LHCN-M2 (cell line): ENCODE results near the gene RFT1. TPM values are rescaled to one million over a fixed set of nuclear protein-coding genes. Genes with fewer than 3 reads are reported as not detected.
"Not testable (repeated sequence)": the region's sequence is repeated elsewhere in the genome, so short reads cannot be mapped to it uniquely, and the experiment has no call there.

ENCODE experiments used
- DNase-seq: peaks from one replicate; pipeline ENCODE4 v3.0.0-alpha.2; 2012; ENCODE audit warnings: low read depth
- total RNA-seq: library from RNA; depleted of rRNA; stranded (reverse); fragments of >200 nt; gene quantifications from 2 replicates; pipeline ENCODE4 v1.2.3, GENCODE V29; 2014

Gene RFT1
- total RNA-seq, 1 experiment from 2014 or later: 23.2 TPM

DNA sequence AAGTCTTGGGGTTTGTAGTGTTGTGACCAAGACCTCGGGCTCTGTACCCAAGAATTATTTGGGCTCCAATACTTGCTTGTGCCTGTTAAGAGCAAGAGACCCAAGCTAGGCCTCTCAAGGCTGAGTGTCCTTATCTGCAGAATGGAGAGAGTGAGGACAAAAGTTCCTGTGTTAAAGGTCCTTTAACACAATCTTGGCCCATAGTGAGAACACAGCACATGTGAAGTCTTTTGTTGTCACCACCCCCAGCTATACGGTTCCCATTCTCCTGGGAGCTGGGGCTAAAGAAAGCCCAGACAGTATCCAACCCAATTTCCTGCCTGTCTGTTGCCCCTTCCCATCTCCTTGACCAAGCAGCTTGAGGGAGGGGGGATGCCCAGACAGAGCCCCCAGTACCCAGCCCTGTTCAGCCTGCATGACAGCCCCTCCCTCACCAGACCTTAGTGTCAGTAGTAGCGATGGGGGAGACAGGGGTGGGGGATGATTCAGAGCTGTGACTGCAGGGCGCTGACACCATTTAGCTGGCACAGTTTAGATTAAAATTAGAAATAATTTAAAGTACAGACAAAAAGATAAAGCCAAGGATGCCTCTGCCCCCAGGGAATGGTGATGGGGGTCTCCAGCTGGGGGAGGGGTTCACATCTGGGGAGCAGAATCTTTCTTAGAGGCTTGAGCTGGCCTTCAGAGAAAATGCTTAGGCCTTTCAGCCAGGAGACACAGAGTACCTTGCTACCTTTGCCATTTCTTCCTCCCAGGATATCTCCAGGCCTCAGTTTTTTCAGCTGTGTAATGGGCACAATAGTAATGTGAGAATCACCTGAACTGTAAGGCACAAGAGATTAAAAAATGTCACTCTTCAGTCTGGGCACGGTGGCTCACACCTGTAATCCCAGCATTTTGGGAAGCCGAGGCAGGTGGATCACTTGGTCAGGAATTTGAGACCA, 33.5 kb upstream of the RFT1 start:
- no peak for DNase-seq

DNA sequence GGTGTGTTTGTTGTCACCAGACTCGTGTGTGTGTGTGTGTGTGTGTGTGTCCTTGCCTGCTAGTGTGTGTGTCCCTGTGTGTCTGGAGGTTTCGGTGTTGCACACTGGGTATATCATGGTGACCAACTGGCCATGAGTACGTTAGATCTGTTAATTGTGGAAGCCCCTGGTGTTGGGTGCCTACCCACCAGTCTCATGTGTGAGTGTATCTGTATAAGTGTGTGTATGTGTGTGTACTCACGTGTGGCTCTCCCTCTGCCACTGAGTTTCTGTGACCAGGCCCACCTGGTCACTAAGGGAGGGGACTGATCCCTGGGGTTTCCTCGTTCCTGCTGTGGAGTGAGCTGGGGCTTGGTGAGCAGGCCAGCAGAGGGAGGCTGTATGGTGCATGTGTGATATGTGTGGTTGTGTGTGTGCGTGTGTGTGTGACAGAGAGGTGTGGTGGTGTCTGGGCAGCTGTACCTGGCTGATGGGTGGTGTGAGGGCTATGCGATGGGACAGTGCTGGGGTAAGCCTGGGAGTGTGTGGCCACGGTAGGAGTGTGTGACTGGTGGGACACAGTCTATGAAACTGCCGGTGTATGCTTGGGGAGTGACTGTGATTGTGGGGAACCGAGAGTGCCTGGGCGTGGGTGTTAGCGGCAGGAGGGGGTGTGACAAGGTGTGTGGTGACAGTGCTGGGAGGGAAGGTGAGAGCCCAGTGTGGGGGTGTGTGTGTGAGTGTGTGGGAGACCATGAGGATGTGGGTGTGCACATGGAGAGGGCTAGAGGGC, 32.6 kb upstream of the RFT1 start:
- DNase-seq: no peak

DNA sequence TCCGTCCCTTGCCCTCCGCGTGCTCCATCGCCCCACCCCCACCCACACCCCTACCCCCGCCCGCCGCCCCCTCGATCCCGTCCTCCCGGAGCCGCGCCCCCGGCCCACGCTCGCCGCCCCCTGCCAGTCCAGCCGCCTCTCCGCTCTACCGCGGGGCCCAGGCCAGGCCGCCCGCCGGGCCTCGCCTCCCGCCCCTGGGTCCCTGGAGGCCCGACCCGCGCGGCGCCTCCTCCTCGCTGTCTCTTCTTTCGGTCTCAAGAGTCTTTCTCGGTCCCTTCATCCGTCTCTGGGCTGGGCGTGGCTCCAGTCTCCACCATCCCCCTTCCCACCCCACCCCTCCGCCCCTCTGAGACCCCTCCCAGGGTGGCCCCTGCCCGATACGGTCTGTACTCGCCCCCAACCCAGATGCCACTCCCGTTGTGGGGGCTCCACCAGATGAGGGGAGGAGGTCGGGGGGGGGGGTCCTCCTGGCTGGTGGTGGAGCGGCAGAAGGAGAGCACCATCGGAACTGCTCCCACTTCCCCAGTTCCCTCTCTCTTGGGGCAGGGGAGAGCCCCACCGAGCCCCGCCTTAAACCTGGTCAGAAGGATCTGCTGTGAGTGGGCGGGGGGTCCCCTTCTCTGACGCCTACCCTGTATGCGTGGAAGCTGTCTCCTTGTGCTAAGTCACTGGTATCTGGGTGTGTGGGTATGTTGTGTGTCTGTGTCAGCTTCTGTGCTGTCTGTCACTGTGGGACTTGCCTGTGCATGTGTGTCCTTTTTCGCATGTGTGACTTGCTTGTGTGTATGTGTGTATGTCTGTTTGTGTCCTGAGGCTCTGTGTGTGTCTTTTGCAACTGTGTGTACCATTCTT, 31.8 kb upstream of the RFT1 start:
- DNase-seq: no peak

DNA sequence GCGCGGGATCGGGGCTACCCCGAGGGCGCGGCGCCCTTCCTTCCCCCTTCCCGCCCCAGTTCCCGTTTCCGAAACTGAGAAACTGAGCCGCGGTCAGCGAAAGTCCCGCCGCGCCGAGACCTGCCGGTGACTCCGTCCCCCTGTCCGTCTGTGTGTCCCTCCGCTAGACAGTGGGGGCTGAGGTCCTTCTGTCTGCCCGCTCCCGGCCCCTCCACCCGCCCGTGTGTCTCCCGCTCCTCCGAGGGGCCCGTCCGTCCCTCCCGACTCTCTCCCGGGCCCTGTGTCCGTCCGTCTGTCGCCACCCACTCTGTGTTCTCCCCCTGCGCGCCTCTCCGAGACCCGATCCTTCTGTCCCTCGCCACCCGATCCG, 31.2 kb upstream of the RFT1 start:
- DNase-seq: no peak

DNA sequence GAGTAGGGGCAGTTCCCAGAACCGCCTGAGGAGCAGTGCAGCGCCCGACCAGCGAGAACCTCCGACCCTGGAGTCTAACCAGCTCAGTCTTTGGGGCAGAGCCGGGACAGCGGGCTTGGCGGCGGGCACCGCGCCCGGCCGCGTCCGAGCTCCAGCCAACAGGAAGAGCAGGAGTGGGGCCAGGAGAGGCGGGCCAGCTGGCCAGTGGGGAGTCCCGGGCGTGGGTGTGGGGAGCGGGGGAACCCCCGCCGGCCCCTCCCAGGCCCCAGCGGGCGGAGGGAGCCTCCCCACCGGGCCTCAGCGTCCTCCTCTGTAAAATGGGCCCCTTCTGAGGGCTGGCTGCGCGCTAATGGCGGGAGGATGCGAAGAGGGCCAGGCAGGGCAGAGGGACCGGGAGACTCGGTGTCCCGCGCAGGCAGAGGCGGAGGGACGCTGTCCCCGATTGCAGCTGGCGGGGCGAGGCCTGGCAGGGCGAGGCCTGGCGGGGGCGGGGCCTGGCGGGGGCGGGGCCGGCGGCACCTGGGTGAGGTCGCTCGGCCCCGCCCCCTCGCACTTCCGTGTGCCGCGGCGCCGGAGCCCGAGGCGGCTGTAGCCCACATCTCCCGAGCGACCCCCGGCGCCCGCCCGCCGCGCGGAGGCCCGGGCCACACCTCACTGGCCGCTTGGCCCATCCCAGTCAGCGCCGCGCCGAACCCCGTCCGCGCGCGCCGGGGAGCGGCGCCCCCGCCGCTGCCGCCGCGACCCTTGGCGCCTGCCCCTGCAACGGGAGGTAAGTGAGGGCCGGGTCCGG, 30.6 kb upstream of the RFT1 start, which contains the start of gene PRKCD:
PRKCD (plus strand) TSS at position 550 of the 790 bp plus-strand sequence. CDS start 17,214 bp downstream, outside the sequence.
- peak; percentile 85 for DNase-seq

DNA sequence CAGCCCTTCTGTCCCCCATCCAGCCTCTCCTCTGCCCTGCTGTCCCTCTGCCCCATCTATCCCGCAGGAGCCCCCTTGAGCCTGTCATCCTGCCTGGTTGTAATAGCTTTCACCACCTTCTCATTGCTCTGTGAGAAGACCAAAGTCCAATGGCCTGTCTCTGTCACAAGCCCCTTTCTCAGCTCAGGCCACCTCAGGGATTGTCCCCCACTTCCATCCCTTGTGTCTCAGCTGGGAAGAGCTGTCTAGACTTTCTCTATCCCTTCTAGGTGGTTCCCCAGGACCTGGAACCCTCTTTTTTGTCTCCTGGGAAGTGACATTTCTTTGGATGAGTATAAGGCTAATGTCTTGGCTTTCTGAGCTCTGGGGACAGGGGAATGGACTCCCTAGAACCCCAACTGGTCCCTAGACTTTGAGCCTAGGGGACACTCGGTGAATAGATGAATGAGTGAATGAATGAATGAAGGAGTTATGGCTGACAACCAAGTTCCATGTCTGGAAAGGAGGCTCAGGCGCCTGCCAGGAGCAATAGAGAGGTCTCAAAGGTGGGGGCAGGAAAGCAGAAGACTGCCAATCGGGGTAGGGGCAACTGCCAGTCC, 29.9 kb upstream of the RFT1 start:
- no peak for DNase-seq

DNA sequence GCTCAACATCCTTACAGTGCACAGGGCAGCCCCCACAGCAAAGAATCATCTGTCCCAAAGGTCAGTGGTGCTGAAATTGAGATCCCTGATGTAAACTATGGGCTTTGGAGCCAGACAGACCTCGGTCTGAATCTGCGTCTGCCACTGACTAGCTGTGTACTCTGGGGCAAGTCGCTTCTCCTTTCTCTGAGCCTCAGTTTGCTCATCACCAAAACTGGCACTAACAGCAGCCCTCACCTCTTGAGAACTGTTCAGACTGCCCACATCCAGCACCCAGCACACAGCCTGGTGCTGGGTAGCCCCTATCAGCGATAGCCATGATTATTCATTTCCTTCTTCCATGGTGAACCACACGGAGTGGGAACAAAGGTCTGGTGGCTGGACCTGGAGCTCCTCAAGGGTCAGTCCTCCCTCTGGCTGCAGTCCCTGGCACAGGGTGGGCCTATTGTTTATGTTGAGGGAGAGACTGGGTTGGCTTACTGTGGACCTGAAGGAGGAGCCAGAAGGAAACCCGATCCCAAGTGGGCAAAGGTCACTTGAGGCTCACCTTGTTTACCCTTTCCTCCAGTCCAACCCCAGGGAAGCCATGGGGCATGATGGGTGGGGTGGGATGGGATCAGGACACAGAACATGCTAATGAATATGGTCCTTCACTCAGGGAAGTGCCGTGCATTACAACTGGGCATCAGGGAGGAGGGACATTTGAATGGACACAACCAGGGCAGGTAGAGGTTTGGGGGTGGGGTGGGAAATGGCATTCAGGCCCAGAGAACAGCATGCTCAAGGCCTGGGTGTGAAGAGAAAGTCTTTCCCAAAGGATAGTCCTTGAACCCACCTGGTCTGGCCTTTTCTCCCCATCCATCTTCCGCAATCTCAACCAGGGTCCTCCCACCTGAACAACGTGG, 29.2 kb upstream of the RFT1 start:
- DNase-seq: no peak

DNA sequence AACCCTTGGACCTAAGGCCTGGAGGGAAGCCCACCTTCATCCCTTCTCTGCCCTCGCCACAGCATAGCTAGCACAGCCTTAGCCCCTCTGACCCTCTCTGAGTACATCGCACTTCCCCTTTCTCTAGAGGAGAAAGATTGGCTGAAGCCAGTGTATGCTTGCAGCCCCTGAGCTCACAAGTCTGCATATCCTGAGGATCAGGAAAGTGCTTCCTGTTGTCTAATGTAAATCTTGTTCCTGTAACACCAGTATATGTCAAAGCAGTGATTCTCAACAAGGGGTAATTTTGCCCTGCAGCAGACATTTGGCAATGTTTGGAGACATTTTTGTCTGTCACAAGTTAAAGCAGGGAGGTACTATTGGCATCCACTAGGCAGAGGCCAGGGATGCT, 28.5 kb upstream of the RFT1 start:
- DNase-seq: no peak

DNA sequence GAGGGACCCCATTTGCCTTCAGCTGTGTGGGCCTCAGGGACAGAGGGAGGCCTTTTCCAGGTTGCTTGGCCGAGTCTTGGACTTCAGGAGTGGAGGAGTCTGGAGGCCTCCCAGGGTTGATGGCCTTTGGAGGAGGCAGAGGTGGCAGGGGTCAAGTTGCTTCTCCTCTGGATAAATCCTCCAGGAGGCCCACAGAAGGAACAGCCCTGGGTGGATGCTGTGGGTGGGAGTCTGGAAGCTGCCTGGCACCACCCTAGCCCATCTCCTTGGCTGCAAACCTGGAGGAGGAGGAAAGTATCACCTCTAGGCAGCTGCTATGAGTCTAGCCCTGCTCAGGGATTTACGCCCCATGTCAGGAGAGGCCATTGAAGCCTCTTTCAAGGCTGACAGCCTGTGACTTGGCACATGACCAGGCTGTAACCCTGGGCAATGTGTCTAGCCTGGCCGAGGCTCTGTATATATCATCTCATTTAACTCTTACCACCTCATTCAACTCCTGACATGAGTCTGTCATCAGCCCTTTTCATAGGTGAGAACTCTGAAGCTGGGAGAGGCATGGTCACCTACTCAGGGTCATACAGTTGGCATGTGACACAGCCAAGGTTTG, 27.8 kb upstream of the RFT1 start:
- DNase-seq: no peak

DNA sequence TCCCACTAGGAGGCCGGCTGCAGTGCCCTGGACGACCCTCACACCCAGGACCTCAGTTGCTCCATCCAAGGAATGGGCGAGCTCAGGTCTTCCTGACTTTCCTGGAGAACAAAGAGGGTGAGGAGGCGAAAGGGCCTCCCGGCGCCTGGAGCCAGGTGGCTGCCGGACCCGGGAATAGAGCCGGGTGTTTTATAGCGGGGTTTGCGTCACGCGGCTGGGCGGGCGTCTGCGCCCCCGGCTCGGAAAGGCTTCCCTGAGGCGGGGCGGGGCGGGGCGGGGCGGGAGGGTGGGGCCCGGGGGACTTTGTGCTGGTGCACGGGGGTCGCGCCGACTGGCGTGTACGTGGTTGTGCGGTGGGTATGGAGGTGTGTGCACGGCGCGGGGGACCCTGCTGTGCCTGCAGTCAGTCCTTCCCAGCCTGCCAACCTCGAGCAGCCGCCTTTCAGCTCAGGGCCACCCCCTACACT, 26.2 kb upstream of the RFT1 start:
- DNase-seq: no peak

DNA sequence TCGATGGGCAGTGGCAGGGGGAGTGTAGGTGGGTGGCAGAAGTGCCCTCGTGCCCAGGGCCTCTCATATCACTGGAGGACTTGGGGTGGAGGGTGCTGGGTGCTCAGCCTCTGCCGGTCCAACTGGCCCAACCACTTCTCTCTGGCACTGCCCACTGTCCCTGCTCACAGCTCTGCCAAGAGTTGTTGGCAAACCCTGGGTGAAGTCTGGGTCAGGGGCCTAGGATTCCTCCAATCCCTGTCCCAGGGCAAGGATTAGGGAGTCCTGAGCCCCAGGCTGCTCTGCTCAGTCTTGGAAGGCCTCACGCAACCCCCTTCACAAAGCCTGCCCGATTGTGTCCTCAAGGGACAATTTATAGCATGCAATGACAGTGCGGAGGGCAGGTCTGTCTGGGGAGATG, 25.5 kb upstream of the RFT1 start:
- DNase-seq: no peak

DNA sequence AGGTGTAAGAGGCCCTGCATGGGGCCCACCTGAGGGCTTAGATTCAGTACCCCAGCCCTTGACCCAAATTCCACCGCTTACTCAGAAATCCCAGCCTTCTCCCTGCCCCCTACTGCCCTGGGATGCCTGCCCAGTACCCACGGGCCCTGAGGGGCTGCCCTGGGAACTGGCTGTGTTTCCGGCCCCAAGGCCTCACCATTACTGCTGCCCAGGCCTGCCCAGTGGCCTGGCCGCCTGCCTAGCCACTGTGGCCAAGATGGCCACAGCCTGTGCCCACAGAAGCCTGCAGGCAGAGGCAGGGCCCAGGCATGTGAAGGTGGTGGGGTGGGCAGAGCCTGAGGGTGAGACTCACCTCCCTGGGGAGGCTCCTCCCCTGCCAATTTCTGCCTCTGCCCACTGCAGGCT, 24.6 kb upstream of the RFT1 start:
- no peak for DNase-seq

DNA sequence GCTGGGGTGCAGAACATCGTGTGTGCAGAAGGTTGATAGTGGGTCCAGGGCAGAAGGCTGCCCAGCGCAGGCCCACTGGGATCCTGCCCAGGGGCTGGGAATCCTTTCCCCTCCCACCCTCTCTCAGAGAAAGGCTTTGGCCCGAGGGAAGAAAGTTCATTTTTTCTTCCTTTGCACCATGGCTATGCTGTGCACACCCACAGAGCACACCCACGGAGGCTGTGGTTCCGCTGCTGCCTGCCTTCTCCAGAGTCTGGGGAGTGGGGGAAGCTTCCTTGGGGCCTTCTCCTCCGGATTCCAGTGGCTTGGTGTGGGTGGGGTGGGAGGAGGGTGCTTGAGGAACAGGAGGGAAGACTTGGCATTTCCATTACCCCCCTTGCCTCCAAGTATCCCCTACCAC, 23.7 kb upstream of the RFT1 start:
- no peak for DNase-seq

DNA sequence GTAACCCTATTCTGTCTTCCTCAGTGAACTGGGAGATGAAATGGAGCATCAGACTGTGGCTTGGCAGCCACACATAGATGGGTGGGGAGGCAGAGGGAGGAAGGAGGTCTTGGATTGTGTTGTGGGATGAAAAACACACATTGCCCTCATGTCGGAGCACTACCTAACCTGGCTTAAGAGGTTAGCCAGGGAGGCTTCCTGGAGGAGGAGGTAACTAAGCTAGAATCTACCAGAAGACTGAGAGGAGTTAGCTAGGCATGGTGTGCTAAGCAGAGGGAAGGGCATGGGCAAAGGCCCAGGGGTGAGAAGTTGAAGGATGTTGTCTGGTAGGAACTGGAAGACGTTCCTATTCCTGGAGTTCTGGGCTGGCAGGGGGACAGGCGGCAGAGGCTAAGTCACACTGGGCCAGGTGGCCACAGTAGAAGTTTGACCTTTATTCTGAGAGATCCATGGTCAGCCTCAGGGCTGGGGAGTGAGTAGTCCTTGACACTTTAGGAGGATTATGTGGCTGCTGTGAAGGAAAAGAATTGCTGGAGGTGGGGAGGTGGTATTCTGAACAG, 23.1 kb upstream of the RFT1 start:
- DNase-seq: no peak

DNA sequence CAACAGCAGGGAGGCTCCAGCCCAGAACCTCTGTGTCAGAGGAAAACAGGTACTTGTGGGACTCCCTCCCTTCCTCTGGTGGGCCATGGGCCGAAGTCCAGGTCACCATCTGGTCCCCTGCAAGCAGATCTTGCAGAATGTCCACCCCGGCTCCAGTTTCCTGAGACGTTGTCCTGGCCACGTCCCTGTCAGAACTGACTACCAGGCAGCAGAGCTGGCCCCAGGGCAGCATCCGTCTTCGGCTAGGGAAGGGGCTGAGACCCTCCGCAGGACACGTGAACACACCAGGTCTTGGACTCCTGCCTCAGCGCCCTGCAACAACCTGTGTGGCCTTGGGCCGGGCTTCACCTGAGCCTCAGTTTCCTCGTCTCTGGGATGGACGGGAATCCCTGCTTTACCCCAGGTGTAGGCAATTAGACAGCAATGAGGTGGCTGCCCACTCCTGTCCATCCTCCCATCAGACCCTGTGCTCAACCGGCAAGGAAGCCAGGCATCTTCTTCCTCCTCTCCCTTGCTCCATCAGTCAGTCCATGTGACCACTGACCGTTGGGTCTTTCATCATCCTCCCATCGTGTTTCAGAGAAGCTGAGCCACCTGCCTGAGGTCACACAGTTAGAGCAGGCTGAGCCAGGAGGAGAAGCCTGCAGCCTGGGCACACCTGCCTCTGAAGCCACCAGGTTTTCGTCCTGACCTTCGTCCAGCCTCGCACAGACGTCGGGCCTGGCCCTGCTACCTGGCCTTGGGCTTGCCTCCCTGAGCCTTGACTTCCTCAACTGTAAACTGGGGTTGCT, 21.8 kb upstream of the RFT1 start:
- DNase-seq: no peak

DNA sequence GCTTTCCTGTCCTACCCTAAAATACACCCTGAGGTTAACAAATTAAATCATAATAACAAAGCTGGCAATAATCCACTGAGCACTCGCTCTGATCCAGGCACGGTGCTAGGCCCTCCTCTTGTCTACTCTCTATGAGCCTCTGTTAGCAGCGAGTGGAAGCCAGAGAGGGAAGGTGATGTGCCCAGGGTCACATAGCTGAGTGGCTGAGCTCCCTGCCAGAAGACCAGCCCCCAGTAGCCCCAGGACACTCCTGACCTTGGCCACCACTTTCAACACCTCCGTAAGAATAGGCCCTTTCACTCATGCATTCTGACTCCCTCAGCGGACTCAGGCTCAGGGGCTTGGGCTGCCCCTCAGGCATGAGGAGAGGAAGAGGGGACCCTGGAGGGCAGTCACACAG, 21.2 kb upstream of the RFT1 start:
- DNase-seq: no peak

DNA sequence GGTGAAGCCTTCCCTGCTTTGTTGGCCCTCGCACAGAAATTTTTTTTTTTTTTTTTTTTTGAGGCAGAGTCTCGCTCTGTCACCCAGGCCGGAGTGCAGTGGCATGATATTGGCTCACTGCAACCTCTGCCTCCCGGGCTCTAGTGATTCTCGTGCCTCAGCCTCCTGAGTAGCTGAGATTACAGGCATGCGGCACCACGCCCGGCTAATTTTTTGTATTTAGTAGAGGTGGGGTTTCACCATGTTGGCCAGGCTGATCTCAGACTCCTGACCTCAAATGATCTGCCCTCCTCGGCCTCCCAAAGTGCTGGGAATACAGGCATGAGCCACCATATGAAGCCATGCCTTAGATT, 20.8 kb upstream of the RFT1 start:
- DNase-seq: not testable (repeated sequence)
